T-cell (primary cell): ENCODE results near the gene SSBP4. TPM values are rescaled to one million over a fixed set of nuclear protein-coding genes. Genes with fewer than 3 reads are reported as not detected.

Experiments
- ATAC-seq, 4 experiments: fragments of 200-7000 bp in 3 of 4; fragments of 150-1000 bp in 1 of 4; cut with Tn5 transposase; replicated peaks in 1 of 4; 1 replicate in 3 of 4; 2 replicates in 1 of 4; pipeline ENCODE4 v1.10.0; 2021; ENCODE audit warnings: moderate library complexity in 3 of 4, mild to moderate bottlenecking in 2 of 4, moderate number of reproducible peaks in 1 of 4
- CTCF ChIA-PET, 2 donors: fragments of 300-600 bp; sonication (Branson Sonifier 250); formaldehyde crosslinking; loops; one replicate each; lab custom pipeline; 2022; ENCODE audit warnings: antibody characterized with exemption in 2 of 2; lab: Charles Lee
- POLR2A ChIA-PET, 2 donors: fragments of 300-600 bp; sonication (Branson Sonifier 250); formaldehyde crosslinking; loops; one replicate each; lab custom pipeline; 2022; ENCODE audit warnings: antibody characterized with exemption in 2 of 2; lab: Charles Lee
- DNase-seq, 35 experiments: peaks; one replicate each; pipeline versions ENCODE4 v3.0.0 to v3.0.0-alpha.2; 2013 to 2023
- H3K27ac ChIP-seq: one replicate; pipeline ENCODE4 v1.5.1; 2013; ENCODE audit warnings: low read length
- H3K27me3 ChIP-seq, 2 experiments: replicated peaks in 1 of 2; 1 replicate in 1 of 2; 2 replicates in 1 of 2; pipeline versions ENCODE4 v1.6.1 to v1.7.0; 2013; ENCODE audit warnings: low read length in 1 of 2, mixed read lengths in 1 of 2; ENCODE audit not compliant: control insufficient read depth in 2 of 2, insufficient read depth in 2 of 2; ENCODE audit errors: extremely low read depth in 1 of 2
- H3K36me3 ChIP-seq, 2 donors: 1 replicate in 1 of 2; 2 replicates in 1 of 2; pipeline versions ENCODE4 v1.6.1 to v1.7.0; 2013; ENCODE audit warnings: low read length in 1 of 2; ENCODE audit not compliant: control insufficient read depth in 2 of 2, insufficient read depth in 1 of 2; ENCODE audit errors: extremely low read depth in 1 of 2
- H3K4me1 ChIP-seq, 2 experiments: 1 replicate in 1 of 2; 2 replicates in 1 of 2; pipeline versions ENCODE4 v1.6.1 to v1.7.0; 2013; ENCODE audit warnings: low read length in 2 of 2, mixed read lengths in 1 of 2; ENCODE audit not compliant: insufficient read depth in 2 of 2, control insufficient read depth in 1 of 2; ENCODE audit errors: extremely low read depth in 1 of 2
- H3K4me3 ChIP-seq, 2 donors: 1 replicate in 1 of 2; 2 replicates in 1 of 2; pipeline versions ENCODE4 v1.5.1 to v1.7.0; 2013; ENCODE audit warnings: mild to moderate bottlenecking in 2 of 2, low read length in 1 of 2, moderate library complexity in 1 of 2; ENCODE audit not compliant: control insufficient read depth in 1 of 2; ENCODE audit errors: extremely low read depth in 1 of 2
- H3K9me3 ChIP-seq: 2 replicates; pipeline ENCODE4 v1.7.0; 2013
- H3K27ac Mint-ChIP-seq, 2 donors: one replicate each; pipeline ENCODE4 v1.8.0; 2020 to 2021; ENCODE audit warnings: mild to moderate bottlenecking in 2 of 2, mixed read lengths in 2 of 2
- H3K27me3 Mint-ChIP-seq, 2 donors: one replicate each; pipeline ENCODE4 v1.8.0; 2021 to 2022; ENCODE audit warnings: mixed read lengths in 2 of 2
- H3K36me3 Mint-ChIP-seq: one replicate; pipeline ENCODE4 v1.8.0; 2021; ENCODE audit warnings: mixed read lengths
- H3K4me1 Mint-ChIP-seq, 3 donors: one replicate each; pipeline ENCODE4 v1.8.0; 2020 to 2022; ENCODE audit warnings: mixed read lengths in 3 of 3, mild to moderate bottlenecking in 1 of 3
- H3K4me3 Mint-ChIP-seq, 3 donors: one replicate each; pipeline ENCODE4 v1.8.0; 2020 to 2022; ENCODE audit warnings: mild to moderate bottlenecking in 3 of 3, mixed read lengths in 3 of 3, moderate library complexity in 3 of 3
- H3K9me3 Mint-ChIP-seq, 3 donors: one replicate each; pipeline ENCODE4 v1.8.0; 2020 to 2022; ENCODE audit warnings: mixed read lengths in 3 of 3
- WGBS: methylation state at CpG from one replicate; pipeline ENCODE4 v1.1.5; 2013; ENCODE audit warnings: missing lambda C conversion rate; ENCODE audit not compliant: insufficient coverage; 5-methylcytosine and 5-hydroxymethylcytosine counted together
- total RNA-seq, 35 experiments: library from RNA in 6 of 35; stranded (reverse) in 6 of 35; fragments of 120-200 nt in 1 of 35; gene quantifications; one replicate each; pipeline versions ENCODE4 v1.2.1 to v1.2.4 and lab custom pipeline; 2013 to 2026

Gene SSBP4
- total RNA-seq, 5 donors from 2014 or later (not counting 1 experiment from before 2014, with no cell fraction given): 71.3 to 127 (median 102) TPM

- Histone ChIP-seq H3K36me3 (peaks cover 9 to 30% of the 10 kb centered on the region in 2 donors), H3K9me3 (no peaks in the 10 kb centered on the region), H3K27me3 (no peaks in the 10 kb centered on the region), H3K4me1 (peaks cover 2 to 49% of the 10 kb centered on the region in 2 experiments), H3K4me3 (no peak overlapping the region), H3K27ac (peak overlapping the region; percentile 47)
- Mint-ChIP-seq H3K27me3 (no peaks in the 10 kb centered on the region), H3K4me3 (peak overlapping the region in 1 of 3 donors; percentile 19), H3K4me1 (peaks cover 26 to 38% (median 37%) of the 10 kb centered on the region in 3 donors), H3K27ac (peak overlapping the region; percentile 65 to 75), H3K9me3 (peaks cover 0 to 3% (median 0%) of the 10 kb centered on the region in 3 donors), H3K36me3 (peaks cover 8% of the 10 kb centered on the region)
- 90% methylated on average over 22 of the region's 23 CpGs for WGBS
- CTCF ChIA-PET: no interaction called here
- POLR2A ChIA-PET: no interaction called here
- ATAC-seq: no peak
- DNase-seq: peak in 1 of 35 experiments; percentile 27
Observed at GRCh38 chr19:18440936-18441803, 22.0 kb downstream of the SSBP4 start.

DNA sequence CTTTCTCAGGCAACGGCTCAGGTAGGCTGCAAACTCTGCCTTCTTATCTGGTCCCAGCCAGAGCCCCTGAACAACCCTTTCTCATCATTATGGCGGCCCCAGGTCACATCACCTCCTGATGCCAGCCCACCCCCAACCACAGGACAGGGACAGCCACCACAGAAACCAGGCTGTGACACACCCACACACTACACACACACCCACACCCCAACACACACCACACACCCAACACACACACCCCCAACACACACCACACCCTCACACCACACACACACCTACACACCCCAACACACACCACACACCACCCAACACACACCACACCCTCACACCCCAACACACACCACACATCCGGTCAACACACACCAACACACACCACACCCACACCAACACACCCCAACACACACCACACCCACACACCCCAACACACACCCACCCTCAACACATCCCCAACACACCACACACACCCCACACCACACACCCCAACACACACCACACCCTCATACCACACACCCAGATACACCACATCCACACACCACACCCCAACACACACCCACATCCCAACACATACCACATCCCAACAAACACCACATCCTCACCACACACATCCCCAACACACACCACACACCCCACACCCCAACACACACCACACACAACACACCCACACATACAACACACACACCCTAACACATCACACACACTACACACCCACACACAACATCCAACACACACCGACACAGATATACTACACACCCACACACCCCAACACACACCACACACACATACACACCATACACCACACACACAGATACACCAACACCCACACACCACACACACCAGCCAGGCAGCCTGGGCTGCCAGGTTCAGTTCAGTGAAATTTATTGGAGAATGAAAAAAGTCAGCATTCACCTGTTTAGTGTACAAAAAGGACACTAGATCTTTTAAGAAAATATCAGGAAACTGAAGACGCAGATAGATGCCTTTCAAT is 22.9 kb downstream of the SSBP4 start:
- peak overlapping the region; percentile 79 to 89 for H3K27ac Mint-ChIP-seq
- H3K27me3 ChIP-seq: no peaks in the 10 kb centered on the region
- peaks cover 11 to 39% of the 10 kb centered on the region in 2 donors for H3K36me3 ChIP-seq
- H3K27me3 Mint-ChIP-seq: no peaks in the 10 kb centered on the region
- H3K4me3 Mint-ChIP-seq: peak overlapping the region in 1 of 3 donors; percentile 69
- peaks cover 22 to 36% (median 31%) of the 10 kb centered on the region in 3 donors for H3K4me1 Mint-ChIP-seq
- CTCF ChIA-PET: interaction anchor here in 1 of 2 donors (0.7 kb wide), 1 partner anchor 760 kb away, joined by 3 read pairs; no protein-coding TSS in a partner anchor
- no peaks in the 10 kb centered on the region for H3K9me3 ChIP-seq
- peaks cover 0 to 3% (median 0%) of the 10 kb centered on the region in 3 donors for H3K9me3 Mint-ChIP-seq
- peaks cover 15% of the 10 kb centered on the region for H3K36me3 Mint-ChIP-seq
- WGBS: 60% methylated on average over 3 of the region's 5 CpGs
- DNase-seq (peak in 20 of 35 experiments; percentile 26 to 63 (median 43)), ATAC-seq (peak in 2 of 4 experiments; percentile 7 to 13)
- POLR2A ChIA-PET: no interaction called here
- H3K4me1 ChIP-seq: peaks cover 0 to 40% of the 10 kb centered on the region in 2 experiments
- H3K4me3 ChIP-seq: no peak overlapping the region
- peak overlapping the region; percentile 47 for H3K27ac ChIP-seq

GRCh38 chr19:18442941-18443340 is 23.7 kb downstream of the SSBP4 start:
- WGBS: 100% methylated on average over 8 of the region's 12 CpGs
- ChIA-PET CTCF (interaction anchor here (0.6 to 0.7 kb wide), 2 partner anchors 759 to 1798 kb away, joined by 3 to 8 read pairs; no protein-coding TSS in a partner anchor), POLR2A (interaction anchor here in 1 of 2 donors (0.5 kb wide), 1 partner anchor 336 kb away, joined by 4 read pairs; no protein-coding TSS in a partner anchor)
- Mint-ChIP-seq H3K27ac (peak overlapping the region; percentile 79 to 89), H3K4me3 (peak overlapping the region in 1 of 3 donors; percentile 69), H3K4me1 (peaks cover 22 to 36% (median 30%) of the 10 kb centered on the region in 3 donors), H3K27me3 (no peaks in the 10 kb centered on the region), H3K36me3 (peaks cover 17% of the 10 kb centered on the region), H3K9me3 (peaks cover 0 to 3% (median 0%) of the 10 kb centered on the region in 3 donors)
- H3K4me1 ChIP-seq: peaks cover 0 to 34% of the 10 kb centered on the region in 2 experiments
- H3K27ac ChIP-seq: no peak overlapping the region
- H3K9me3 ChIP-seq: no peaks in the 10 kb centered on the region
- H3K27me3 ChIP-seq: no peaks in the 10 kb centered on the region
- ATAC-seq (no peak), DNase-seq (no peak)
- H3K36me3 ChIP-seq: peaks cover 13 to 44% of the 10 kb centered on the region in 2 donors
- no peak overlapping the region for H3K4me3 ChIP-seq

GRCh38 chr19:18443406-18443805 is 24.2 kb downstream of the SSBP4 start:
- peaks cover 0 to 29% of the 10 kb centered on the region in 2 experiments for H3K4me1 ChIP-seq
- no peaks in the 10 kb centered on the region for H3K9me3 ChIP-seq
- peaks cover 0 to 3% (median 0%) of the 10 kb centered on the region in 3 donors for H3K9me3 Mint-ChIP-seq
- WGBS: 100% methylated on average over 5 of the region's 6 CpGs
- peaks cover 13 to 49% of the 10 kb centered on the region in 2 donors for H3K36me3 ChIP-seq
- peaks cover 22 to 36% (median 30%) of the 10 kb centered on the region in 3 donors for H3K4me1 Mint-ChIP-seq
- ATAC-seq (no peak), DNase-seq (no peak)
- peak overlapping the region; percentile 16 to 59 for H3K27ac Mint-ChIP-seq
- H3K36me3 Mint-ChIP-seq: peaks cover 21% of the 10 kb centered on the region
- H3K4me3 ChIP-seq: no peak overlapping the region
- POLR2A ChIA-PET: interaction anchor here in 1 of 2 donors (0.5 kb wide), 1 partner anchor 337 kb away, joined by 4 read pairs; no protein-coding TSS in a partner anchor
- H3K4me3 Mint-ChIP-seq: no peak overlapping the region
- H3K27me3 Mint-ChIP-seq: no peaks in the 10 kb centered on the region
- no peak overlapping the region for H3K27ac ChIP-seq
- no peaks in the 10 kb centered on the region for H3K27me3 ChIP-seq
- CTCF ChIA-PET: interaction anchor here in 1 of 2 donors (0.6 kb wide), 1 partner anchor 1798 kb away, joined by 8 read pairs; no protein-coding TSS in a partner anchor

GRCh38 chr19:18443831-18444230 is 24.6 kb downstream of the SSBP4 start:
- H3K27ac ChIP-seq: no peak overlapping the region
- ChIA-PET POLR2A (no interaction called here), CTCF (no interaction called here)
- Mint-ChIP-seq H3K27ac (no peak overlapping the region), H3K4me1 (peaks cover 22 to 36% (median 30%) of the 10 kb centered on the region in 3 donors), H3K4me3 (no peak overlapping the region), H3K27me3 (no peaks in the 10 kb centered on the region), H3K9me3 (peaks cover 0 to 3% (median 0%) of the 10 kb centered on the region in 3 donors), H3K36me3 (peaks cover 25% of the 10 kb centered on the region)
- ATAC-seq (no peak), DNase-seq (no peak)
- peaks cover 13 to 51% of the 10 kb centered on the region in 2 donors for H3K36me3 ChIP-seq
- H3K4me3 ChIP-seq: no peak overlapping the region
- peaks cover 0 to 25% of the 10 kb centered on the region in 2 experiments for H3K4me1 ChIP-seq
- WGBS: 97% methylated on average over 10 of the region's 11 CpGs
- no peaks in the 10 kb centered on the region for H3K27me3 ChIP-seq
- no peaks in the 10 kb centered on the region for H3K9me3 ChIP-seq
